Daoy (cell line): ENCODE measurements around the gene KRT82. TPM values are rescaled to one million over a fixed set of nuclear protein-coding genes. Genes with fewer than 3 reads are reported as not detected.

Source experiments
- total RNA-seq: library from RNA; depleted of rRNA; stranded (reverse); fragments of >200 nt; shearing (Covaris generic); gene quantifications from 2 replicates; pipeline ENCODE4 v1.2.3, GENCODE V29; 2014; rRNA removed

Gene KRT82
- total RNA-seq, 1 experiment from 2014 or later, result not detected

Other genes with a start within 250 kb of the KRT82 start
- 4.4 and 5.5 TPM in 2 replicates for gene KRT80, start 214.3 kb downstream of the KRT82 start, total RNA-seq
- gene KRT7, start 173.1 kb downstream of the KRT82 start, total RNA-seq, result 5.5 and 12.2 TPM in 2 replicates
- 0.40 and 0.65 TPM in 2 replicates for gene KRT86, start 131.7 kb downstream of the KRT82 start, total RNA-seq
- 0.74 and 1.0 TPM in 2 replicates for gene KRT81, start 114.8 kb downstream of the KRT82 start, total RNA-seq
- not detected in 2 replicates for gene KRT83, start 84.9 kb downstream of the KRT82 start, total RNA-seq
- 0.80 TPM in 1 of 2 replicates, not detected in the other for gene KRT85, start 38.9 kb downstream of the KRT82 start, total RNA-seq
- not detected in 2 replicates for gene KRT84, start 20.7 kb downstream of the KRT82 start, total RNA-seq
- 1.1 and 2.7 TPM in 2 replicates for gene KRT75, start 28.0 kb upstream of the KRT82 start, total RNA-seq
- gene KRT6B, start 45.8 kb upstream of the KRT82 start, total RNA-seq, result not detected in 2 replicates
- not detected in 2 replicates for gene KRT6C, start 67.5 kb upstream of the KRT82 start, total RNA-seq
- not detected in 2 replicates for gene KRT6A, start 86.9 kb upstream of the KRT82 start, total RNA-seq
- 0.36 TPM in 1 of 2 replicates, not detected in the other for gene KRT5, start 114.1 kb upstream of the KRT82 start, total RNA-seq
- gene KRT71, start 146.8 kb upstream of the KRT82 start, total RNA-seq, result not detected in 2 replicates
- not detected in 2 replicates for gene KRT74, start 167.5 kb upstream of the KRT82 start, total RNA-seq
- gene KRT72, start 195.1 kb upstream of the KRT82 start, total RNA-seq, result not detected in 2 replicates
- not detected in 2 replicates for gene KRT73, start 212.2 kb upstream of the KRT82 start, total RNA-seq
- gene KRT2, start 245.9 kb upstream of the KRT82 start, total RNA-seq, result 0.03 and 0.40 TPM in 2 replicates